Pancreas (tissue), 10 donors: ENCODE data around the gene FRMD4A. TPM values are rescaled to one million over a fixed set of nuclear protein-coding genes. Genes with fewer than 3 reads are reported as not detected.

Experiments used
- ATAC-seq, 4 donors: fragments of 200-7000 bp; cut with Tn5 transposase; one replicate each; pipeline versions ENCODE4 v1.8.0 to v1.9.1; 2020; ENCODE audit warnings: mild to moderate bottlenecking in 4 of 4, moderate library complexity in 4 of 4
- DNase-seq, 6 donors: peaks; one replicate each; pipeline ENCODE4 v3.0.0-alpha.2; 2020
- FAIRE-seq: peaks from 2 replicates; lab custom pipeline; 2012; peaks lifted over from hg19 to GRCh38; lab: Jason Lieb, UNC
- H3K27ac ChIP-seq, 4 donors: fragments of 200-600 bp; sonication (generic); 1 replicate in 3 of 4; 2 replicates in 1 of 4; pipeline versions ENCODE4 v1.5.0 to v1.8.0; 2020
- H3K27me3 ChIP-seq, 4 donors: fragments of 200-600 bp; one replicate each; pipeline ENCODE4 v1.8.0; 2021
- H3K36me3 ChIP-seq, 3 donors: fragments of 200-600 bp; sonication (generic) in 1 of 3; one replicate each; pipeline versions ENCODE4 v1.5.0 to v1.8.0; 2020 to 2021
- H3K4me1 ChIP-seq, 3 donors: fragments of 200-600 bp; one replicate each; pipeline ENCODE4 v1.8.0; 2021
- H3K4me3 ChIP-seq, 4 donors: fragments of 200-600 bp; sonication (generic) in 2 of 4; one replicate each; pipeline versions ENCODE4 v1.5.0 to v1.8.0; 2020 to 2021
- H3K9me3 ChIP-seq, 4 donors: fragments of 200-600 bp; one replicate each; pipeline ENCODE4 v1.8.0; 2021
- CTCF ChIP-seq, 4 donors: fragments of 200-600 bp; sonication (generic) in 3 of 4; IDR thresholded peaks; one replicate each; pipeline versions ENCODE4 v1.5.0 to v1.8.0; 2021; ENCODE audit warnings: antibody characterized with exemption in 4 of 4
- WGBS, 2 donors: extraction: QIAGEN DNeasy Blood & Tissue Kit; methylation state at CpG; one replicate each; pipeline ENCODE4 v1.1.7; 2013; 5-methylcytosine and 5-hydroxymethylcytosine counted together
- intact Hi-C, 3 donors: fragments of 100-400 bp; cut with DNase I; formaldehyde crosslinking; loops; one replicate each; pipeline versions ENCODE4 v1.11.1 to v1.14.2; 2022
- polyA plus RNA-seq, 2 donors: library from polyadenylated mRNA; stranded (reverse); fragments of 200-250 nt; gene quantifications; one replicate each; pipeline ENCODE4 v1.2.3, GENCODE V29; 2013
- total RNA-seq, 6 donors: library from RNA; stranded (reverse); fragmentation: NEBNext Ultra II Directional in 4 of 6; extraction: Animal tissue kit (Norgen Biotek cat#: 25700) in 4 of 6; gene quantifications; one replicate each; pipeline versions ENCODE4 v1.2.1 to v1.2.4, GENCODE V29; 2021 to 2023
- donor health status: healthy with polysubstance abuse.
- donor health status: DM: no; HTN: no; CAD: no; lungs with moderate emphysema.
- donor health status: DM: no; HTN: no; CAD: no.
- donor health status: control.
- donor health status: control.
- donor health status: Bipolar disorder and iron deficiency.
- donor health status: DM: yes; HTN: yes; CAD: no.
- donor health status: DM: no; HTN: no; CAD: no.
- donor health status: DM: no; HTN: no; CAD: no.
- donor health status: DM: yes; HTN: yes; CAD: no.

FRMD4A gene
- total and polyA plus RNA-seq, 8 donors = 13.5 to 27.5 (median 18.7) TPM

DNA sequence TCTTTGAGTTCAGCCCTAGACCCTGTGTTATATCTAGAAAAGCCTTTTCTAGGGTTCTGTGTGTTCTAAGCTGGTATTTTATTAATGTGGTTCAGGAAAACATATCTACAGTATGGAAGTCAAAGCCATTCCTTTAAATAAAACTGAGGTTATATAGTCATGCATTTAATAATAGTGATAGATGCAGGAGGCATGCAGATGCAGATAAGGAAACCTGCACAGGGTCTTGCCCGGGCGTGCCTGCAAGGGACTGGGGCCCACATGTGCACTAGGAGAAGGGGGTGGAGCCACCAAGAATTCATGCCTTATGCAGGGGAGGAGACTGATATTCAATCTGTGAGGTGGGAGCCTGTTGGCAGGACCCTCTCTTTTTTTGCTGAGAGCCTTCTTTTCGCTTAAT, 572.4 kb downstream of the FRMD4A start:
- WGBS, 2 donors = 76 to 84% methylated on average over 3 of the region's 3 CpGs
- DNase-seq = no peak
- H3K27ac ChIP-seq = peak overlapping the region in 2 of 4 donors; percentile 38 to 59
- ATAC-seq = peak in 2 of 4 donors; percentile 35 to 53
- TF ChIP-seq CTCF (IDR thresholded peaks at IDR 0.05) = no peak
- intact Hi-C loops = no loop called here
- peaks cover 0 to 8% (median 0%) of the 10 kb centered on the region in 3 donors for H3K4me1 ChIP-seq
- H3K9me3 ChIP-seq = no peaks in the 10 kb centered on the region
- H3K27me3 ChIP-seq = no peaks in the 10 kb centered on the region
- FAIRE-seq = no peak
- no peaks in the 10 kb centered on the region for H3K36me3 ChIP-seq
- H3K4me3 ChIP-seq = no peak overlapping the region

DNA sequence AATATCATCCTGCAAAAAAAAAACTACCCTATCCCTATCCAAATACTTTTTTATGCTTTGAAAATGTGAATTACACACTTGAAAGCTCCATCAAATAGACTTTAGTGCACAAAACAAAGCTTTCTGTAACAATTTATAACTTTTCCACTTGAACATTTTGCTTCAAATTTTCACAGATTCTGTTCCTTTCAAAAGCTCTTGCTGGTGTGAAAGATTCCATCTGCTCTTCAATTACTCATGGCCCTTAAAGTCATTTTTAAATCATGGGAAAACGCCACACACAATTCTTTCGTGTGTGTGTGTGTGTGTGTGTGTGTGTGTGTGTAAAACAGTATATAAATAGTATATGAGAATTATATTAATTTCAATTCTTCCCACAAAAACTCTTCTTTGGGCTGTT, 576.4 kb downstream of the FRMD4A start:
- TF ChIP-seq CTCF (IDR thresholded peaks at IDR 0.05) = no peak
- H3K4me3 ChIP-seq = no peak overlapping the region
- WGBS, 2 donors = 70 to 80% methylated on average over 2 of the region's 2 CpGs
- DNase-seq (no peak), FAIRE-seq (no peak), ATAC-seq (no peak)
- no peaks in the 10 kb centered on the region for H3K36me3 ChIP-seq
- H3K4me1 ChIP-seq = peaks cover 0 to 8% (median 0%) of the 10 kb centered on the region in 3 donors
- intact Hi-C loops = no loop called here
- no peaks in the 10 kb centered on the region for H3K9me3 ChIP-seq
- H3K27me3 ChIP-seq = no peaks in the 10 kb centered on the region
- no peak overlapping the region for H3K27ac ChIP-seq

DNA sequence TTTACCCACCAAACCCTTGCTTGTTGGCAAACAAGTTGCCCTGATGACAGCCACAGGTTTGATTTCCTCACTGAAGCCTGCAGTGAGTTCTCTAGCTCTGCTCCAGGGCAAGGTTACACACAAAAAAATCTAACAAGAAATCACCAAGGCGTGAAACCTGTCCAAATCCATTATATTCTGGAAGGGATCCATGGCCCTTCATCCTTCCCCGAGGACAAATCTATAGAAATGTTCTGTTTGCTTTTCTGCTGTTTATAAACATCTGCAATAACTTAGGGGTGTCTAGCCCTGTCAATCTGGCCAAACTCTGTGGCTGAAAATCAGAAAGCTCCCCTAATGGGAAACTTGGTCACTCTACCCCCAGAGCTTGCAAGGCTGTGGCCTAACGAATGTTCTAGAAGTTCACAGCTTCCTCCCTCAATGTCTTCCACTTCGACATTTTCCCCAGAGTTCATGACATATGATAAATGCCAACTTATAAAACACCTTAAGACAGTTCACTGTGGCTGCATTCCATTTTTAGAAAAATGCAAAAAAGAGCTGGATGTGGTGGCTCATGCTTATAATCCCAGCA, 579.4 kb downstream of the FRMD4A start:
- no peak for ATAC-seq
- WGBS, 2 donors = 80 to 84% methylated on average over 4 of the region's 4 CpGs
- Histone ChIP-seq H3K9me3 (no peaks in the 10 kb centered on the region), H3K27me3 (no peaks in the 10 kb centered on the region), H3K27ac (peak overlapping the region in 2 of 4 donors; percentile 27 to 44), H3K4me3 (no peak overlapping the region), H3K36me3 (no peaks in the 10 kb centered on the region), H3K4me1 (no peaks in the 10 kb centered on the region)
- FAIRE-seq = no peak
- no peak for DNase-seq
- no peak for TF ChIP-seq CTCF (IDR thresholded peaks at IDR 0.05)
- intact Hi-C loops = no loop called here

- 64 to 68% methylated on average over 11 of the region's 11 CpGs for whole genome bisulfite sequencing, 2 donors
- Histone ChIP-seq H3K4me3 (no peak overlapping the region), H3K27ac (peak overlapping the region in 2 of 4 donors; percentile 27 to 44), H3K9me3 (no peaks in the 10 kb centered on the region), H3K36me3 (no peaks in the 10 kb centered on the region), H3K4me1 (no peaks in the 10 kb centered on the region), H3K27me3 (no peaks in the 10 kb centered on the region)
- intact Hi-C loops = no loop called here
- ATAC-seq (no peak), FAIRE-seq (no peak), DNase-seq (no peak)
- TF ChIP-seq CTCF (IDR thresholded peaks at IDR 0.05) = no peak
Observed at GRCh38 chr10:13750299-13751190, 580.2 kb downstream of the FRMD4A start.

GRCh38 chr10:13745271-13745670, 585.5 kb downstream of the FRMD4A start:
- Histone ChIP-seq H3K9me3 (no peaks in the 10 kb centered on the region), H3K27me3 (no peaks in the 10 kb centered on the region), H3K36me3 (no peaks in the 10 kb centered on the region), H3K27ac (no peak overlapping the region), H3K4me1 (no peaks in the 10 kb centered on the region), H3K4me3 (no peak overlapping the region)
- FAIRE-seq = no peak
- no peak for ATAC-seq
- WGBS, 2 donors = 81 to 86% methylated on average over 7 of the region's 7 CpGs
- no peak for TF ChIP-seq CTCF (IDR thresholded peaks at IDR 0.05)
- DNase-seq = no peak
- intact Hi-C loops = no loop called here
